Measurements from ENCODE around the gene SLC6A20. TPM values are rescaled to one million over a fixed set of nuclear protein-coding genes. Genes with fewer than 3 reads are reported as not detected.
"Not testable (repeated sequence)": the region's sequence is repeated elsewhere in the genome, so short reads cannot be mapped to it uniquely, and the experiment has no call there.

The SLC6A20 gene
- total RNA-seq, 4 donors from 2014 or later, result 2.6 TPM; not detected in 3

- Histone ChIP-seq H3K27me3 (no peaks in the 10 kb centered on the region), H3K9me3 (no peaks in the 10 kb centered on the region), H3K4me3 (no peak overlapping the region), H3K36me3 (no peaks in the 10 kb centered on the region), H3K27ac (no peak overlapping the region), H3K4me1 (no peaks in the 10 kb centered on the region)
- intact Hi-C loops (cut with DNase I; ENCODE audit: low total_unique reads), result loop anchor here (5.0 kb wide), 1 partner anchor 320 kb away; no protein-coding TSS in a partner anchor
- no peak for DNase-seq
- no peak for TF ChIP-seq CTCF (IDR thresholded peaks at IDR 0.05)
- no peak for TF ChIP-seq POLR2A (IDR thresholded peaks at IDR 0.05)
Observed at GRCh38 chr3:45762647-45763302, 33.6 kb downstream of the SLC6A20 start.

GRCh38 chr3:45761831-45762230, 34.5 kb downstream of the SLC6A20 start:
- Histone ChIP-seq H3K4me1 (no peaks in the 10 kb centered on the region), H3K9me3 (no peaks in the 10 kb centered on the region), H3K27ac (no peak overlapping the region), H3K36me3 (no peaks in the 10 kb centered on the region), H3K27me3 (no peaks in the 10 kb centered on the region), H3K4me3 (no peak overlapping the region)
- TF ChIP-seq CTCF (IDR thresholded peaks at IDR 0.05) (no peak), POLR2A (IDR thresholded peaks at IDR 0.05) (no peak)
- DNase-seq, result no peak
- intact Hi-C loops (cut with DNase I; ENCODE audit: low total_unique reads), result loop anchor here (5.0 kb wide), 1 partner anchor 320 kb away; no protein-coding TSS in a partner anchor

- no peaks in the 10 kb centered on the region for H3K4me1 ChIP-seq
- no peak overlapping the region for H3K4me3 ChIP-seq
- intact Hi-C loops (cut with DNase I; ENCODE audit: low total_unique reads), result loop anchor here (5.0 kb wide), 1 partner anchor 321 kb away; no protein-coding TSS in a partner anchor
- no peaks in the 10 kb centered on the region for H3K27me3 ChIP-seq
- no peak overlapping the region for H3K27ac ChIP-seq
- H3K36me3 ChIP-seq, result no peaks in the 10 kb centered on the region
- H3K9me3 ChIP-seq, result no peaks in the 10 kb centered on the region
- DNase-seq, result peak; percentile 58 to 59
- TF ChIP-seq CTCF (IDR thresholded peaks at IDR 0.05), result peak; percentile 66 to 78 (median 76)
- no peak for TF ChIP-seq POLR2A (IDR thresholded peaks at IDR 0.05)
Observed at GRCh38 chr3:45760878-45761711, 35.2 kb downstream of the SLC6A20 start.

- TF ChIP-seq CTCF (IDR thresholded peaks at IDR 0.05) (no peak), POLR2A (IDR thresholded peaks at IDR 0.05) (no peak)
- intact Hi-C loops (cut with DNase I; ENCODE audit: low total_unique reads), result loop anchor here (5.0 kb wide), 1 partner anchor 322 kb away; no protein-coding TSS in a partner anchor
- no peaks in the 10 kb centered on the region for H3K4me1 ChIP-seq
Observed at GRCh38 chr3:45759851-45760250, 36.5 kb downstream of the SLC6A20 start.

GRCh38 chr3:45758871-45759270, 37.5 kb downstream of the SLC6A20 start:
- H3K4me3 ChIP-seq, result no peak overlapping the region
- no peaks in the 10 kb centered on the region for H3K9me3 ChIP-seq
- no peaks in the 10 kb centered on the region for H3K36me3 ChIP-seq
- DNase-seq, result no peak
- TF ChIP-seq CTCF (IDR thresholded peaks at IDR 0.05) (no peak), POLR2A (IDR thresholded peaks at IDR 0.05) (no peak)
- H3K4me1 ChIP-seq, result no peaks in the 10 kb centered on the region
- no peak overlapping the region for H3K27ac ChIP-seq
- intact Hi-C loops (cut with DNase I; ENCODE audit: low total_unique reads), result no loop called here
- no peaks in the 10 kb centered on the region for H3K27me3 ChIP-seq

More at GRCh38 chr3:45759851-45760250, 36.5 kb downstream of the SLC6A20 start:
- no peaks in the 10 kb centered on the region for H3K36me3 ChIP-seq
- no peak overlapping the region for H3K4me3 ChIP-seq
- H3K9me3 ChIP-seq, result no peaks in the 10 kb centered on the region
- no peak for DNase-seq
- no peak overlapping the region for H3K27ac ChIP-seq
- H3K27me3 ChIP-seq, result no peaks in the 10 kb centered on the region

- intact Hi-C loops (cut with DNase I; ENCODE audit: low total_unique reads); H3K27ac ChIP-seq; H3K4me1 ChIP-seq; DNase-seq; H3K36me3 ChIP-seq; H3K27me3 ChIP-seq; H3K4me3 ChIP-seq; H3K9me3 ChIP-seq: not testable (repeated sequence)
Observed at GRCh38 chr3:45757141-45757540, 39.2 kb downstream of the SLC6A20 start.
